Breast epithelium (tissue), 3 donors: Measurements from ENCODE around the gene TDRD12.

ENCODE experiments used
- POLR2A ChIP-seq: fragments of 450-650 bp; IDR thresholded peaks from one replicate; pipeline ENCODE4 v1.6.1; 2016; ENCODE audit warnings: antibody characterized with exemption, mild to moderate bottlenecking, moderate library complexity
- TF ChIP-seq, protein P1 (sequence below), 3 donors: fragments of 450-650 bp; IDR thresholded peaks; one replicate each; pipeline ENCODE4 v1.5.1; 2016 to 2017; ENCODE audit warnings: antibody characterized with exemption in 3 of 3, mild to moderate bottlenecking in 3 of 3, moderate library complexity in 3 of 3

DNA sequence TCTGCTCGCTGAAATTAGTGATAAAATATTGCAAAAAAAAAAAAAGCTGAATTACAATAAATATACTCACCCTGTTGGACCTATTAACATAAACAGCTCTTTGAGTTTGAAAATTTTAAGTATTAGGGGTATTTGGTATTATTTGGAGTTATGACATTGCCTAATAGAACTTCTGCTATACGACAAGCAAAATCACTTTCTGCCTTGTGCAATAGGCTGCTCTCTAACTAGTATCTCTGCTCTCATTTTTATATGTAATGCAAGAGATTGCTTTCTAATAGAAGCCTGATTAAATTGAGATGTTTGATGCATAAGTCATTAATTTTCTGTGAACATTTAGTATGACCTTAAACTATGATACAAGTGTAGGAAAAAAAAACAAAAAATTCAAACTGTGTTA is 38.6 kb upstream of the TDRD12 start:
- TF ChIP-seq, protein P1, sequence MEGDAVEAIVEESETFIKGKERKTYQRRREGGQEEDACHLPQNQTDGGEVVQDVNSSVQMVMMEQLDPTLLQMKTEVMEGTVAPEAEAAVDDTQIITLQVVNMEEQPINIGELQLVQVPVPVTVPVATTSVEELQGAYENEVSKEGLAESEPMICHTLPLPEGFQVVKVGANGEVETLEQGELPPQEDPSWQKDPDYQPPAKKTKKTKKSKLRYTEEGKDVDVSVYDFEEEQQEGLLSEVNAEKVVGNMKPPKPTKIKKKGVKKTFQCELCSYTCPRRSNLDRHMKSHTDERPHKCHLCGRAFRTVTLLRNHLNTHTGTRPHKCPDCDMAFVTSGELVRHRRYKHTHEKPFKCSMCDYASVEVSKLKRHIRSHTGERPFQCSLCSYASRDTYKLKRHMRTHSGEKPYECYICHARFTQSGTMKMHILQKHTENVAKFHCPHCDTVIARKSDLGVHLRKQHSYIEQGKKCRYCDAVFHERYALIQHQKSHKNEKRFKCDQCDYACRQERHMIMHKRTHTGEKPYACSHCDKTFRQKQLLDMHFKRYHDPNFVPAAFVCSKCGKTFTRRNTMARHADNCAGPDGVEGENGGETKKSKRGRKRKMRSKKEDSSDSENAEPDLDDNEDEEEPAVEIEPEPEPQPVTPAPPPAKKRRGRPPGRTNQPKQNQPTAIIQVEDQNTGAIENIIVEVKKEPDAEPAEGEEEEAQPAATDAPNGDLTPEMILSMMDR (IDR thresholded peaks at IDR 0.05), result no peak
- TF ChIP-seq POLR2A, result no peak
